CD14-positive monocyte (primary cell): ENCODE measurements around the gene PFKP. TPM values are rescaled to one million over a fixed set of nuclear protein-coding genes. Genes with fewer than 3 reads are reported as not detected.

Experiments
- DNase-seq, 3 donors: peaks; one replicate each; pipeline ENCODE4 v3.0.0-alpha.2; 2011 to 2022
- H2AFZ ChIP-seq: 2 replicates; pipeline ENCODE4 v1.6.0; 2012; ENCODE audit warnings: mild to moderate bottlenecking, low read depth, low read length, inconsistent platforms; ENCODE audit not compliant: insufficient read depth, poor library complexity, severe bottlenecking
- H3K27ac ChIP-seq, 2 donors: 1 replicate in 1 of 2; 2 replicates in 1 of 2; pipeline ENCODE4 v1.5.1; 2012 to 2013; ENCODE audit warnings: low read length in 2 of 2, control low read depth in 1 of 2, inconsistent platforms in 1 of 2, low read depth in 1 of 2, mild to moderate bottlenecking in 1 of 2
- H3K27me3 ChIP-seq, 2 donors: one replicate each; pipeline versions ENCODE4 v1.6.0 to v1.6.1; 2011 to 2013; ENCODE audit warnings: low read length in 2 of 2; ENCODE audit not compliant: control insufficient read depth in 2 of 2, insufficient read depth in 2 of 2
- H3K36me3 ChIP-seq, 2 donors: replicated peaks in 1 of 2; 1 replicate in 1 of 2; 2 replicates in 1 of 2; pipeline versions ENCODE4 v1.5.1 to v1.6.1; 2012 to 2013; ENCODE audit warnings: low read length in 2 of 2, control low read depth in 1 of 2, inconsistent platforms in 1 of 2, mild to moderate bottlenecking in 1 of 2; ENCODE audit not compliant: insufficient read depth in 2 of 2, control insufficient read depth in 1 of 2
- H3K4me1 ChIP-seq, 2 donors: 1 replicate in 1 of 2; 2 replicates in 1 of 2; pipeline versions ENCODE4 v1.5.1 to v1.6.1; 2012 to 2013; ENCODE audit warnings: low read length in 2 of 2, control low read depth in 1 of 2, inconsistent platforms in 1 of 2, mild to moderate bottlenecking in 1 of 2, moderate library complexity in 1 of 2; ENCODE audit not compliant: insufficient read depth in 2 of 2, control insufficient read depth in 1 of 2
- H3K4me2 ChIP-seq: replicated peaks from 2 replicates; pipeline ENCODE3; 2012; ENCODE audit warnings: low read length, moderate library complexity, mild to moderate bottlenecking; ENCODE audit not compliant: poor library complexity, severe bottlenecking; ENCODE audit errors: extremely low read depth
- H3K4me3 ChIP-seq, 3 experiments: fragments of 200-600 bp in 1 of 3; sonication (generic) in 1 of 3; replicated peaks in 1 of 3; 1 replicate in 2 of 3; 2 replicates in 1 of 3; pipeline ENCODE4 v1.5.1; 2011 to 2013; ENCODE audit warnings: low read length in 3 of 3, mild to moderate bottlenecking in 3 of 3, control low read depth in 2 of 3, low read depth in 2 of 3, inconsistent platforms in 1 of 3, moderate library complexity in 1 of 3
- H3K79me2 ChIP-seq: 2 replicates; pipeline ENCODE4 v1.6.0; 2012; ENCODE audit warnings: mild to moderate bottlenecking, control low read depth, inconsistent platforms, low read length, moderate library complexity; ENCODE audit not compliant: insufficient read depth
- H3K9ac ChIP-seq: 2 replicates; pipeline ENCODE4 v1.6.0; 2017; ENCODE audit warnings: low read length, mild to moderate bottlenecking; ENCODE audit not compliant: insufficient read depth, poor library complexity, severe bottlenecking
- H3K9me3 ChIP-seq, 2 donors: replicated peaks in 1 of 2; 1 replicate in 1 of 2; 2 replicates in 1 of 2; pipeline versions ENCODE4 v1.5.1 to v1.6.1; 2012 to 2013; ENCODE audit warnings: low read length in 2 of 2, control low read depth in 1 of 2; ENCODE audit not compliant: control insufficient read depth in 1 of 2, insufficient read depth in 1 of 2
- H4K20me1 ChIP-seq: 2 replicates; pipeline ENCODE4 v1.6.0; 2012; ENCODE audit warnings: mild to moderate bottlenecking, low read length, control low read depth, moderate library complexity; ENCODE audit not compliant: insufficient read depth
- H3K27ac Mint-ChIP-seq, 7 donors: one replicate each; pipeline ENCODE4 v1.8.0; 2020; ENCODE audit warnings: mild to moderate bottlenecking in 7 of 7, mixed read lengths in 7 of 7, moderate library complexity in 6 of 7, inconsistent platforms in 2 of 7
- H3K27me3 Mint-ChIP-seq, 3 donors: one replicate each; pipeline ENCODE4 v1.8.0; 2021 to 2022; ENCODE audit warnings: low read depth in 3 of 3, mild to moderate bottlenecking in 3 of 3, mixed read lengths in 3 of 3, moderate library complexity in 3 of 3, inconsistent platforms in 1 of 3
- H3K36me3 Mint-ChIP-seq, 2 donors: one replicate each; pipeline ENCODE4 v1.8.0; 2020; ENCODE audit warnings: mixed read lengths in 2 of 2, inconsistent platforms in 1 of 2, mild to moderate bottlenecking in 1 of 2
- H3K4me1 Mint-ChIP-seq: one replicate; pipeline ENCODE4 v1.8.0; 2020; ENCODE audit warnings: mild to moderate bottlenecking, mixed read lengths
- H3K4me3 Mint-ChIP-seq, 2 donors: one replicate each; pipeline ENCODE4 v1.8.0; 2020; ENCODE audit warnings: mild to moderate bottlenecking in 2 of 2, mixed read lengths in 2 of 2, moderate library complexity in 1 of 2
- H3K9me3 Mint-ChIP-seq, 7 donors: one replicate each; pipeline ENCODE4 v1.8.0; 2020 to 2022; ENCODE audit warnings: mixed read lengths in 7 of 7, mild to moderate bottlenecking in 6 of 7, moderate library complexity in 6 of 7, inconsistent platforms in 2 of 7
- WGBS: methylation state at CpG from one replicate; pipeline ENCODE4 v1.1.5; 2013; ENCODE audit warnings: missing lambda C conversion rate; ENCODE audit not compliant: insufficient coverage; 5-methylcytosine and 5-hydroxymethylcytosine counted together
- intact Hi-C, 2 donors: fragments of 100-400 bp; cut with micrococcal nuclease; formaldehyde crosslinking; loops; one replicate each; pipeline versions ENCODE4 v1.15.0 to v1.15.1; 2023
- polyA plus RNA-seq, 3 donors: library from polyadenylated mRNA; depleted of rRNA in 1 of 3; unstranded in 2 of 3; stranded (reverse) in 1 of 3; fragments of 300-500 nt in 2 of 3; fragments of >200 nt in 1 of 3; fragmentation: Illumina TruSeq in 2 of 3; gene quantifications; 1 replicate in 2 of 3; 2 replicates in 1 of 3; pipeline ENCODE4 v1.2.3, GENCODE V29; 2012 to 2021
- TF ChIP-seq, protein P1 (sequence below): fragments of 200-600 bp; IDR thresholded peaks from one replicate; pipeline ENCODE4 v1.8.0; 2022; ENCODE audit warnings: antibody characterized with exemption, mild to moderate bottlenecking

PFKP gene
- polyA plus RNA-seq, 3 donors: 6.5 to 14.2 (median 8.1) TPM

- Mint-ChIP-seq H3K36me3 (peaks cover 18 to 34% of the 10 kb centered on the region in 2 donors), H3K4me1 (peaks cover 31% of the 10 kb centered on the region), H3K27ac (no peak overlapping the region), H3K9me3 (peaks cover 2 to 10% (median 4%) of the 10 kb centered on the region in 7 donors), H3K27me3 (peaks cover 0 to 3% (median 0%) of the 10 kb centered on the region in 3 donors), H3K4me3 (no peak overlapping the region)
- intact Hi-C loops: no loop called here
- Histone ChIP-seq H3K79me2 (peaks cover 22% of the 10 kb centered on the region), H3K4me2 (no peak overlapping the region), H3K27ac (no peak overlapping the region), H3K4me1 (peaks cover 25 to 46% of the 10 kb centered on the region in 2 donors), H3K9me3 (no peaks in the 10 kb centered on the region), H3K4me3 (no peak overlapping the region), H4K20me1 (no peaks in the 10 kb centered on the region), H3K9ac (no peak overlapping the region), H3K36me3 (peaks cover 0 to 3% of the 10 kb centered on the region in 2 donors), H2AFZ (no peak overlapping the region), H3K27me3 (no peaks in the 10 kb centered on the region)
- no peak for DNase-seq
- WGBS: 100% methylated on average over 4 of the region's 12 CpGs
- TF ChIP-seq, protein P1, sequence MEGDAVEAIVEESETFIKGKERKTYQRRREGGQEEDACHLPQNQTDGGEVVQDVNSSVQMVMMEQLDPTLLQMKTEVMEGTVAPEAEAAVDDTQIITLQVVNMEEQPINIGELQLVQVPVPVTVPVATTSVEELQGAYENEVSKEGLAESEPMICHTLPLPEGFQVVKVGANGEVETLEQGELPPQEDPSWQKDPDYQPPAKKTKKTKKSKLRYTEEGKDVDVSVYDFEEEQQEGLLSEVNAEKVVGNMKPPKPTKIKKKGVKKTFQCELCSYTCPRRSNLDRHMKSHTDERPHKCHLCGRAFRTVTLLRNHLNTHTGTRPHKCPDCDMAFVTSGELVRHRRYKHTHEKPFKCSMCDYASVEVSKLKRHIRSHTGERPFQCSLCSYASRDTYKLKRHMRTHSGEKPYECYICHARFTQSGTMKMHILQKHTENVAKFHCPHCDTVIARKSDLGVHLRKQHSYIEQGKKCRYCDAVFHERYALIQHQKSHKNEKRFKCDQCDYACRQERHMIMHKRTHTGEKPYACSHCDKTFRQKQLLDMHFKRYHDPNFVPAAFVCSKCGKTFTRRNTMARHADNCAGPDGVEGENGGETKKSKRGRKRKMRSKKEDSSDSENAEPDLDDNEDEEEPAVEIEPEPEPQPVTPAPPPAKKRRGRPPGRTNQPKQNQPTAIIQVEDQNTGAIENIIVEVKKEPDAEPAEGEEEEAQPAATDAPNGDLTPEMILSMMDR: no peak
Observed at GRCh38 chr10:3090388-3090787, 23.0 kb downstream of the PFKP start.

DNA sequence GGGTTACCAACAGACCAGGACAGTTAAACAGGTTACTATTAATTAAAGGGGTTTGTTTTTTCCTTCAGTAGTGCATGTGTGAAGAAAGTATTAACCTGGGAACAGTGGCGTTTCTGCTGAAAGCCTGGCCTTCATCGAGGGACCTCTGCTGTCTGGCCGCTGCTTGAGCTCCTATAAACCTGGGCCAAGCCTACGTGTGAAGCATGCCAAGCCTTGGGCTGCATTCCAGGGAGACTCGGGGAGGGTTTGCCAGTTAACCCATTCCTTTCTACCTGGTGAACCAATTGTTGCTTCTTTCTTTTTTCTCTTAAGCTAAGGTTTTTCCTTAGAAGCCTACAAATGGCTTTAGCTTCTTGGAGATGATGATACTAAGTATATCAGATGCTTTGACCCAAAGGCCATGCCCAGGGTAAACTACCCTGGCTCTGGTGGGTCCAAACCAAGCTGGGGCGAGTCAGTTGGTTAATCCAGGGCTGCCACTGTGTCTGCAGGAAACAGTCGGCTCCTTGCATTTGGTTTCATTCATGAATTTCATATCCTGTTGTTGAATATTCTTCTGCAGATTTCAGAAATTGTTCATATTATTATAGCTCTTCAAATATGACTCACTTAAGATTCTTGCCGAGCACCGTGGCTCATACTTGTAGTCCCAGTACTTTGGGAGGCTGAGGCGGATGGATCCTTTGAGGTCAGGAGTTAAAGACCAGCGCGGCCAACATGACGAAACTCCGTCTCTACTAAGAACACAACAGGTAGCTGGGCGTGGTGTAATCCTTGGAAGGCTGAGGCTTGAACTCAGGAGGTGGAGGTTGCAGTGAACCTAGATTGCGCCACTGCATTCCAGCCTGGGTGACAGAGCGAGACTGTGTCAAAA is 23.8 kb downstream of the PFKP start:
- peak in 2 of 3 donors; percentile 15 to 37 for DNase-seq
- peaks cover 2 to 10% (median 4%) of the 10 kb centered on the region in 7 donors for H3K9me3 Mint-ChIP-seq

More for the DNA sequence above, 23.8 kb downstream of the PFKP start:
- Histone ChIP-seq H3K4me1 (peaks cover 30 to 51% of the 10 kb centered on the region in 2 donors), H3K9ac (no peak overlapping the region), H3K27me3 (no peaks in the 10 kb centered on the region), H3K4me2 (no peak overlapping the region), H4K20me1 (no peaks in the 10 kb centered on the region), H3K27ac (no peak overlapping the region), H3K79me2 (peaks cover 22% of the 10 kb centered on the region), H3K9me3 (no peaks in the 10 kb centered on the region), H3K36me3 (peaks cover 0 to 3% of the 10 kb centered on the region in 2 donors), H2AFZ (peak overlapping the region; percentile 6), H3K4me3 (no peak overlapping the region)
- peaks cover 17 to 30% of the 10 kb centered on the region in 2 donors for H3K36me3 Mint-ChIP-seq
- H3K27ac Mint-ChIP-seq: peak overlapping the region in 3 of 7 donors; percentile 41 to 84 (median 68)
- H3K4me1 Mint-ChIP-seq: peaks cover 37% of the 10 kb centered on the region
- H3K27me3 Mint-ChIP-seq: peaks cover 0 to 3% (median 0%) of the 10 kb centered on the region in 3 donors
- TF ChIP-seq, protein P1: no peak
- intact Hi-C loops: no loop called here
- WGBS: 60% methylated on average over 13 of the region's 17 CpGs
- no peak overlapping the region for H3K4me3 Mint-ChIP-seq
